ENCODE results near the gene CDC73.

Gene CDC73

DNA sequence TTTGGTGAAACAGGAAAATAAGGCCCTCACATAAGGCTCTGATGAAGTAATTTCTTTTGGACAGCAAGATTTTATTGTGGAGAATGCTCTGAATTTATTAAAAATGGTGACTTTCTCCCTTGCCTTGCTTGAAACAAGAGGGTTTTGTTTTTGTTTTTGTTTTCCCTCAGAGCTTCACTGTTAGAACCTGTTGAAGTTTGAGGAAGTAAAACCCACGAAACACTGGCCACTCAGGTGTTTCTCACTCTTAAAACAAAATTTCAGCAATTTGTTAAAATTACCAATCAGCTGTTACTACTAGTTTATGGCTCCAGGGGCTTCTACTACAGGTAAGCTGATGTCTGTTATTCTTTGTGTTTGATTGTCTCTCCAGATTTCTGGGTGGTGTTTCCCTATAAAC, 177.2 kb downstream of the CDC73 start:
- no peak for DNase-seq

DNA sequence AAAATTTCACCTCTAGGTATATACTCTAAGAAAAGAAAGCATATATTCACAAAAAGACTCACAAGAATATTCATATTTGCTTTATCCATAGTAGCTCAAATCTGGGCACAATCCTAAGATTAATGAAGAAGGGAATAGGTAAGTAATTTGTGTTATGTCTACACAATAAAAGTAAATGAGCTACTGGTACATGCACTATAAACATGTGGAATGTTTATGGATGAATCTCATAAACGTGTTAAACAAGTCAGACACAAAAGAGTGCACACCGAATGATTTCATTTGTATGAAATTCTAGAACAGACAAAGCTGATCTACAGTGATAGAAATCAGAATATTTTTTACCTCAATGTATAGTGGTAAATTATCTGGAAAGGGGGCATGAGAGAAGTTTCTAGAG, 179.9 kb downstream of the CDC73 start:
- no peak for DNase-seq

DNA sequence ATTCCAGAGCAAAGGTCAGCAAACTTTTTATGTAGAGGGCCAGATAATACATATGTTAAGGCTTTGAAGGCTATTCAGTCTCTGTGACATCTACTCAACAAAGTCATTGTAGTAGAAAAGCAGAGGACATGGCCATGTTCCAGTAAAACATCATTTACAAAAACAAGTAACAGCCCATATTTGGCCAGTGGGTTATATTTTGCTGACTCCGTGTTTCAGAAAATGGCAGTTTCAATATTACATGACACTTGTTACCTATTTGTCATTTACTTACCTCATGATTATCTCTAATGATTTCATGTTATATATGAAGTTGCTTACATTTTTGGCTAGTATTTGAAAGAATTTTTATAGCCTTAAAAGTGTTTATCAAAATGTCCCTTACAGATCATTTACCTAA, 182.0 kb downstream of the CDC73 start:
- DNase-seq = no peak
